Sigmoid colon (tissue), 7 donors: ENCODE data around the gene DEGS2. TPM values are rescaled to one million over a fixed set of nuclear protein-coding genes. Genes with fewer than 3 reads are reported as not detected.

ENCODE experiments used
- DNase-seq: peaks from one replicate; pipeline ENCODE4 v3.0.0-alpha.2; 2019
- H3K27ac ChIP-seq, 4 donors: fragments of 200-600 bp; sonication (generic); one replicate each; pipeline ENCODE4 v1.5.1; 2016 to 2019; ENCODE audit warnings: mild to moderate bottlenecking in 1 of 4
- H3K27me3 ChIP-seq, 3 donors: fragments of 200-600 bp; sonication (generic); one replicate each; pipeline ENCODE4 v1.5.1; 2019; ENCODE audit warnings: mild to moderate bottlenecking in 1 of 3
- H3K36me3 ChIP-seq, 4 donors: fragments of 200-600 bp; sonication (generic); one replicate each; pipeline ENCODE4 v1.5.1; 2016 to 2019
- H3K4me1 ChIP-seq, 4 donors: fragments of 200-600 bp; sonication (generic); one replicate each; pipeline ENCODE4 v1.5.1; 2017 to 2019
- H3K4me3 ChIP-seq, 4 donors: fragments of 200-600 bp; sonication (generic); one replicate each; pipeline ENCODE4 v1.5.1; 2017 to 2019; ENCODE audit warnings: mild to moderate bottlenecking in 2 of 4, moderate library complexity in 1 of 4
- H3K9me3 ChIP-seq, 4 donors: fragments of 200-600 bp in 3 of 4; sonication (generic) in 3 of 4; one replicate each; pipeline versions ENCODE4 v1.5.1 to v1.6.1; 2013 to 2019
- EP300 ChIP-seq, 4 donors: sonication (generic); formaldehyde crosslinking; IDR thresholded peaks; one replicate each; pipeline ENCODE4 v1.6.1; 2017; ENCODE audit warnings: antibody characterized with exemption in 4 of 4
- POLR2A ChIP-seq, 2 donors: fragments of 450-650 bp; IDR thresholded peaks; one replicate each; pipeline ENCODE4 v1.6.1; 2016; ENCODE audit warnings: antibody characterized with exemption in 2 of 2, mild to moderate bottlenecking in 2 of 2, moderate library complexity in 2 of 2
- POLR2AphosphoS5 ChIP-seq, 4 donors: sonication (generic); formaldehyde crosslinking; IDR thresholded peaks; one replicate each; pipeline ENCODE4 v1.6.1; 2017; ENCODE audit warnings: antibody characterized with exemption in 4 of 4
- WGBS, 2 donors: extraction: QIAGEN DNeasy Blood & Tissue Kit; methylation state at CpG; one replicate each; pipeline ENCODE4 v1.1.7; 2013; 5-methylcytosine and 5-hydroxymethylcytosine counted together
- intact Hi-C: fragments of 100-400 bp; cut with DNase I; formaldehyde crosslinking; loops from one replicate; pipeline ENCODE4 v1.15.1; 2023
- polyA plus RNA-seq, 3 donors: library from polyadenylated mRNA; stranded (reverse); fragments of 200-250 nt; gene quantifications; one replicate each; pipeline ENCODE4 v1.2.3, GENCODE V29; 2013
- total RNA-seq, 4 donors: library from RNA; depleted of rRNA; stranded (reverse); fragments of >200 nt; gene quantifications; one replicate each; pipeline ENCODE4 v1.1.0, GENCODE V29; 2016
- TF ChIP-seq, protein P1 (sequence below), 4 experiments: fragments of 450-650 bp in 3 of 4; fragments of 200-600 bp in 1 of 4; IDR thresholded peaks; one replicate each; pipeline ENCODE4 v1.5.1; 2016 to 2019; ENCODE audit warnings: antibody characterized with exemption in 4 of 4, mild to moderate bottlenecking in 3 of 4, moderate library complexity in 2 of 4
- donor health status: healthy with polysubstance abuse.
- donor health status: Bipolar disorder and iron deficiency.
- donor health status: healthy.

DEGS2 gene
- total and polyA plus RNA-seq, 7 donors, result under 0.01 to 11.9 (median 0.54) TPM

DNA sequence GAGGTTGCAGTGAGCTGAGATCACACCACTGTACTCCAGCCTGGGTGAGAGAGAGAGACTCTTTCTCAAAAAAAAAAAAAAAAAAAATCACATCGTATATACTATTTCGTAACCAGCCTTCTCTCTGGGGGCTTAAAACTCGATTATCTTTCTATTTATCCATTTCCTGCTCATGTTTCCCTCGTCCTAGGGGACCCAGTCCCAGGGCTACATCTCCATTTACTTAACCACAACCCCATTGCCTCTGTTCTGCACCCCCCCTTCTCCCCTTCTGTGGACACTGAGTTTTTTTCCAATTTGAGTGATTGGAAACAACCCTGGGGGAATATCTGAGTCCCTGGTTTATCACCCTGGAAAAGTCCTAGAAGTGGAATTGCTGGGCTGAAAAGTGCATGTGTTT, 43.3 kb upstream of the DEGS2 start:
- no peaks in the 10 kb centered on the region for H3K9me3 ChIP-seq
- no peaks in the 10 kb centered on the region for H3K36me3 ChIP-seq
- H3K27me3 ChIP-seq, result no peaks in the 10 kb centered on the region
- TF ChIP-seq, protein P1, sequence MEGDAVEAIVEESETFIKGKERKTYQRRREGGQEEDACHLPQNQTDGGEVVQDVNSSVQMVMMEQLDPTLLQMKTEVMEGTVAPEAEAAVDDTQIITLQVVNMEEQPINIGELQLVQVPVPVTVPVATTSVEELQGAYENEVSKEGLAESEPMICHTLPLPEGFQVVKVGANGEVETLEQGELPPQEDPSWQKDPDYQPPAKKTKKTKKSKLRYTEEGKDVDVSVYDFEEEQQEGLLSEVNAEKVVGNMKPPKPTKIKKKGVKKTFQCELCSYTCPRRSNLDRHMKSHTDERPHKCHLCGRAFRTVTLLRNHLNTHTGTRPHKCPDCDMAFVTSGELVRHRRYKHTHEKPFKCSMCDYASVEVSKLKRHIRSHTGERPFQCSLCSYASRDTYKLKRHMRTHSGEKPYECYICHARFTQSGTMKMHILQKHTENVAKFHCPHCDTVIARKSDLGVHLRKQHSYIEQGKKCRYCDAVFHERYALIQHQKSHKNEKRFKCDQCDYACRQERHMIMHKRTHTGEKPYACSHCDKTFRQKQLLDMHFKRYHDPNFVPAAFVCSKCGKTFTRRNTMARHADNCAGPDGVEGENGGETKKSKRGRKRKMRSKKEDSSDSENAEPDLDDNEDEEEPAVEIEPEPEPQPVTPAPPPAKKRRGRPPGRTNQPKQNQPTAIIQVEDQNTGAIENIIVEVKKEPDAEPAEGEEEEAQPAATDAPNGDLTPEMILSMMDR (IDR thresholded peaks at IDR 0.05), result no peak
- TF ChIP-seq POLR2A (IDR thresholded peaks at IDR 0.05) (no peak), EP300 (IDR thresholded peaks at IDR 0.05) (no peak), POLR2AphosphoS5 (IDR thresholded peaks at IDR 0.05) (no peak)
- H3K4me1 ChIP-seq, result no peaks in the 10 kb centered on the region
- DNase-seq, result no peak
- H3K4me3 ChIP-seq, result no peak overlapping the region
- intact Hi-C loops, result no loop called here
- WGBS, 2 donors, result 54 to 78% methylated on average over 4 of the region's 4 CpGs
- H3K27ac ChIP-seq, result no peak overlapping the region

GRCh38 chr14:100201701-100202100, 42.3 kb upstream of the DEGS2 start:
- Histone ChIP-seq H3K4me1 (no peaks in the 10 kb centered on the region), H3K27me3 (no peaks in the 10 kb centered on the region), H3K27ac (no peak overlapping the region), H3K36me3 (no peaks in the 10 kb centered on the region), H3K9me3 (no peaks in the 10 kb centered on the region), H3K4me3 (no peak overlapping the region)
- 40 to 75% methylated on average over 5 of the region's 5 CpGs for WGBS, 2 donors
- intact Hi-C loops, result no loop called here
- DNase-seq, result no peak
- no peak for TF ChIP-seq POLR2AphosphoS5 (IDR thresholded peaks at IDR 0.05)
- TF ChIP-seq EP300 (IDR thresholded peaks at IDR 0.05), result no peak
- TF ChIP-seq, protein P1 (IDR thresholded peaks at IDR 0.05), result no peak
- TF ChIP-seq POLR2A (IDR thresholded peaks at IDR 0.05), result no peak

- Histone ChIP-seq H3K27me3 (no peaks in the 10 kb centered on the region), H3K27ac (no peak overlapping the region), H3K36me3 (no peaks in the 10 kb centered on the region), H3K9me3 (no peaks in the 10 kb centered on the region), H3K4me3 (no peak overlapping the region), H3K4me1 (no peaks in the 10 kb centered on the region)
- DNase-seq, result no peak
- 93 to 94% methylated on average over 3 of the region's 3 CpGs for WGBS, 2 donors
- TF ChIP-seq, protein P1 (IDR thresholded peaks at IDR 0.05), result no peak
- TF ChIP-seq POLR2AphosphoS5 (IDR thresholded peaks at IDR 0.05), result no peak
- no peak for TF ChIP-seq POLR2A (IDR thresholded peaks at IDR 0.05)
- TF ChIP-seq EP300 (IDR thresholded peaks at IDR 0.05), result no peak
- intact Hi-C loops, result no loop called here
These were observed 40.9 kb upstream of the DEGS2 start for GRCh38 chr14:100200311-100200710.

DNA sequence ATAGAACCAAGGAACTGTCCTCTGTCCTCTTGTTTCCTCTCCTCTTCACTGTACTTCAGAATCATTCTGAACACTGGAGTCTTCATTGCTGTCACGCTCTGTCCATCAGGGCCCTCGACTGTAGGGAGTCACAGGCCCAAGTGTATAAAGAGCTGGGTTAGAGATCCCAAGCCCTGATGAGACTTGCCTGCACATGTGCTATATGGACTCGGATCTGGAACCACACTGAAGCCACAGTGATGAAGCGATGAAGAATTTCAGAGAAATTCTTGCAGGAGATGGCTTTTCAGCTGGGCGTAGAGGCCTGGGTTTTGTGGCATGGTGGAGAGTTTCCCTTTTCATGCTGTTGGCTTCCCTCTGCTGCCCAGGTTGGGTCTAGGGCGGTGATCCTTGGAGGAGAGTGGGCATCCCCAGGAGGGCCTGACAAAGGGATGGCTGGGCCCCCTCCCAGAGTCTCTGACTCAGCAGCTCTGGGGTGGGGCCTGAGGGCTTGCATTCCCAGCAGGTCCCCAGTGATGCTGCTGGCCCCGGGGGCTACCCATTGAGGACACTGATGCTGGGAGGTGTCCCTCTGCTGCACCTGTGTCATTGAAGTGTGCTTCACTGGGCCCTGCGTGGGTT, 39.9 kb upstream of the DEGS2 start:
- DNase-seq, result no peak
- WGBS, 2 donors, result 92 to 95% methylated on average over 8 of the region's 8 CpGs
- Histone ChIP-seq H3K4me3 (no peak overlapping the region), H3K27ac (no peak overlapping the region), H3K9me3 (no peaks in the 10 kb centered on the region), H3K27me3 (no peaks in the 10 kb centered on the region), H3K36me3 (no peaks in the 10 kb centered on the region), H3K4me1 (no peaks in the 10 kb centered on the region)
- intact Hi-C loops, result no loop called here
- TF ChIP-seq, protein P1 (IDR thresholded peaks at IDR 0.05), result no peak
